Tibial artery (tissue), 4 donors: ENCODE results near the gene ADAMTS14.

Experiments
- DNase-seq, 2 donors: peaks; one replicate each; pipeline ENCODE4 v3.0.0-alpha.2; 2019
- H3K27ac ChIP-seq, 2 donors: fragments of 200-600 bp; sonication (generic) in 1 of 2; 1 replicate in 1 of 2; 2 replicates in 1 of 2; pipeline ENCODE4 v1.5.1; 2018 to 2019; ENCODE audit warnings: mild to moderate bottlenecking in 1 of 2
- H3K27me3 ChIP-seq, 2 donors: fragments of 200-600 bp; sonication (generic) in 1 of 2; one replicate each; pipeline versions ENCODE4 v1.5.1 to v1.6.0; 2016 to 2019
- H3K36me3 ChIP-seq, 3 donors: fragments of 200-600 bp; sonication (generic) in 2 of 3; one replicate each; pipeline ENCODE4 v1.5.1; 2016 to 2019; ENCODE audit warnings: mild to moderate bottlenecking in 2 of 3
- H3K4me1 ChIP-seq, 4 donors: fragments of 200-600 bp; sonication (generic) in 2 of 4; 1 replicate in 3 of 4; 2 replicates in 1 of 4; pipeline ENCODE4 v1.5.1; 2016 to 2019
- H3K4me3 ChIP-seq, 2 donors: fragments of 200-600 bp; sonication (generic) in 1 of 2; 1 replicate in 1 of 2; 2 replicates in 1 of 2; pipeline ENCODE4 v1.5.1; 2018 to 2019; ENCODE audit warnings: mild to moderate bottlenecking in 2 of 2
- H3K9me3 ChIP-seq, 3 donors: fragments of 200-600 bp; sonication (generic) in 1 of 3; one replicate each; pipeline ENCODE4 v1.5.1; 2016 to 2019
- intact Hi-C: fragments of 100-400 bp; cut with DNase I; formaldehyde crosslinking; loops from one replicate; pipeline ENCODE4 v1.15.0; 2023; ENCODE audit warnings: low total_unique reads
- TF ChIP-seq, protein P1 (sequence below), 2 experiments: fragments of 200-600 bp in 1 of 2; fragments of 450-650 bp in 1 of 2; IDR thresholded peaks; one replicate each; pipeline ENCODE4 v1.5.1; 2017 to 2019; ENCODE audit warnings: antibody characterized with exemption in 2 of 2, mild to moderate bottlenecking in 1 of 2, moderate library complexity in 1 of 2

Gene ADAMTS14

DNA sequence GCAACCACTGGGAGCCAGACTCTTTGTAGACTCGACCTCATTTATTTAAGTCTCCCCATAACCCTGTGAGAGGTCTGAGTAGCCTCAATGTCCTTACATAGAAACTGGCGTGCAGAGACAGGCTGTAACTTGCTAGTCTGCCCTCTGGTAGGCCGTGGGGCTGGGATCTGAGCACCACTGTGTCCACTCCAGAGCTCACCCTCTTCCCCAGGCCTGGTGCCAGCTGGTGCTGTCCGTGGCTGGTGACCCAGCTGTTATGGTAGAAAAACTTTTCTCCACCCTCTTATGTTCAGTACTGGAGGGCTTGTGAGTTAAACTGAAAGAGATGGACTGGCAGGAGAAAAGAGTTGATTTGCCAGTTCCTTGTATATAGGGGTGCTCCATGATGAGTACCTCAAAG is 41.9 kb downstream of the ADAMTS14 start:
- Histone ChIP-seq H3K36me3 (no peaks in the 10 kb centered on the region), H3K4me1 (no peaks in the 10 kb centered on the region), H3K9me3 (no peaks in the 10 kb centered on the region), H3K27me3 (no peaks in the 10 kb centered on the region), H3K27ac (no peak overlapping the region), H3K4me3 (no peak overlapping the region)
- DNase-seq: no peak
- intact Hi-C loops: no loop called here
- TF ChIP-seq, protein P1, sequence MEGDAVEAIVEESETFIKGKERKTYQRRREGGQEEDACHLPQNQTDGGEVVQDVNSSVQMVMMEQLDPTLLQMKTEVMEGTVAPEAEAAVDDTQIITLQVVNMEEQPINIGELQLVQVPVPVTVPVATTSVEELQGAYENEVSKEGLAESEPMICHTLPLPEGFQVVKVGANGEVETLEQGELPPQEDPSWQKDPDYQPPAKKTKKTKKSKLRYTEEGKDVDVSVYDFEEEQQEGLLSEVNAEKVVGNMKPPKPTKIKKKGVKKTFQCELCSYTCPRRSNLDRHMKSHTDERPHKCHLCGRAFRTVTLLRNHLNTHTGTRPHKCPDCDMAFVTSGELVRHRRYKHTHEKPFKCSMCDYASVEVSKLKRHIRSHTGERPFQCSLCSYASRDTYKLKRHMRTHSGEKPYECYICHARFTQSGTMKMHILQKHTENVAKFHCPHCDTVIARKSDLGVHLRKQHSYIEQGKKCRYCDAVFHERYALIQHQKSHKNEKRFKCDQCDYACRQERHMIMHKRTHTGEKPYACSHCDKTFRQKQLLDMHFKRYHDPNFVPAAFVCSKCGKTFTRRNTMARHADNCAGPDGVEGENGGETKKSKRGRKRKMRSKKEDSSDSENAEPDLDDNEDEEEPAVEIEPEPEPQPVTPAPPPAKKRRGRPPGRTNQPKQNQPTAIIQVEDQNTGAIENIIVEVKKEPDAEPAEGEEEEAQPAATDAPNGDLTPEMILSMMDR (IDR thresholded peaks at IDR 0.05): no peak

GRCh38 chr10:70714951-70715350 is 42.6 kb downstream of the ADAMTS14 start:
- H3K36me3 ChIP-seq: no peaks in the 10 kb centered on the region
- intact Hi-C loops: no loop called here
- TF ChIP-seq, protein P1 (IDR thresholded peaks at IDR 0.05): no peak
- no peak overlapping the region for H3K4me3 ChIP-seq
- no peak for DNase-seq
- H3K27me3 ChIP-seq: no peaks in the 10 kb centered on the region
- no peaks in the 10 kb centered on the region for H3K4me1 ChIP-seq
- H3K27ac ChIP-seq: no peak overlapping the region
- H3K9me3 ChIP-seq: no peaks in the 10 kb centered on the region

- no peak for DNase-seq
- Histone ChIP-seq H3K36me3 (no peaks in the 10 kb centered on the region), H3K27ac (no peak overlapping the region), H3K4me3 (no peak overlapping the region), H3K27me3 (no peaks in the 10 kb centered on the region), H3K4me1 (no peaks in the 10 kb centered on the region), H3K9me3 (no peaks in the 10 kb centered on the region)
- intact Hi-C loops: no loop called here
- TF ChIP-seq, protein P1 (IDR thresholded peaks at IDR 0.05): no peak
Measured at GRCh38 chr10:70715853-70716795, 43.8 kb downstream of the ADAMTS14 start.

DNA sequence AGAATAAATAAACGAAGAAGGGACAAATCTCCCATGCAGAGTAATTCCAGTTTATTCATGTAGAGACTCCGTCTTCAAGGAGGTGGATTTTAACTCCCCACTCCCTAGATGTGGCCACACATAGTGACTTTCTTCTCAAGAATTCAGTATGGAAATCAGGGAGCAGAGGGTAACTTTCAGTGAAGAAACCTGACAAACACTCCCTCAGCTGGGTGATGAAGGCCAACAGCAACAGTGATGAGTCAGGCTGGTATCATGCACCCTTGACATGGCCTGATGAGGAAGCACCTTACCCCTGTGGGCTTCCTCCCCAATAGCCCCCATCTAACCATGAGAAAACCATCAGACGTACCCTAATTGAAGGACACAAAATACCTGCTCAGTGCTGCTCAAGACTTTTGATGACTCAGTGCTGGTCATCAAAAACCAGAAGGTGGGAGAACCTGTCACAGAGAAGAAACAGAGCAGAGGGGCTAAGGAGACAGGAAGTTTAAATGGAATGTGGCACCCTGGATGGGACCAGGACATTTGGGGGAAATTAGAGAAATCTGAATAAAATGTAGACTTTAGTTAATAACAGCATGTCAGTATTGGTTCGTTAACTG is 50.6 kb downstream of the ADAMTS14 start:
- no peaks in the 10 kb centered on the region for H3K9me3 ChIP-seq
- intact Hi-C loops: no loop called here
- no peak for DNase-seq
- H3K4me3 ChIP-seq: no peak overlapping the region
- no peak overlapping the region for H3K27ac ChIP-seq
- TF ChIP-seq, protein P1 (IDR thresholded peaks at IDR 0.05): no peak
- H3K36me3 ChIP-seq: no peaks in the 10 kb centered on the region
- H3K27me3 ChIP-seq: peaks cover 0 to 2% of the 10 kb centered on the region in 2 donors
- no peaks in the 10 kb centered on the region for H3K4me1 ChIP-seq

- intact Hi-C loops: no loop called here
- no peaks in the 10 kb centered on the region for H3K9me3 ChIP-seq
- peaks cover 0 to 2% of the 10 kb centered on the region in 2 donors for H3K27me3 ChIP-seq
- no peaks in the 10 kb centered on the region for H3K36me3 ChIP-seq
- no peak for DNase-seq
- no peaks in the 10 kb centered on the region for H3K4me1 ChIP-seq
- TF ChIP-seq, protein P1 (IDR thresholded peaks at IDR 0.05): no peak
- H3K27ac ChIP-seq: no peak overlapping the region
- H3K4me3 ChIP-seq: no peak overlapping the region
Measured at GRCh38 chr10:70723771-70724170, 51.5 kb downstream of the ADAMTS14 start.
